ENCODE data around the gene SULF2.

DNA sequence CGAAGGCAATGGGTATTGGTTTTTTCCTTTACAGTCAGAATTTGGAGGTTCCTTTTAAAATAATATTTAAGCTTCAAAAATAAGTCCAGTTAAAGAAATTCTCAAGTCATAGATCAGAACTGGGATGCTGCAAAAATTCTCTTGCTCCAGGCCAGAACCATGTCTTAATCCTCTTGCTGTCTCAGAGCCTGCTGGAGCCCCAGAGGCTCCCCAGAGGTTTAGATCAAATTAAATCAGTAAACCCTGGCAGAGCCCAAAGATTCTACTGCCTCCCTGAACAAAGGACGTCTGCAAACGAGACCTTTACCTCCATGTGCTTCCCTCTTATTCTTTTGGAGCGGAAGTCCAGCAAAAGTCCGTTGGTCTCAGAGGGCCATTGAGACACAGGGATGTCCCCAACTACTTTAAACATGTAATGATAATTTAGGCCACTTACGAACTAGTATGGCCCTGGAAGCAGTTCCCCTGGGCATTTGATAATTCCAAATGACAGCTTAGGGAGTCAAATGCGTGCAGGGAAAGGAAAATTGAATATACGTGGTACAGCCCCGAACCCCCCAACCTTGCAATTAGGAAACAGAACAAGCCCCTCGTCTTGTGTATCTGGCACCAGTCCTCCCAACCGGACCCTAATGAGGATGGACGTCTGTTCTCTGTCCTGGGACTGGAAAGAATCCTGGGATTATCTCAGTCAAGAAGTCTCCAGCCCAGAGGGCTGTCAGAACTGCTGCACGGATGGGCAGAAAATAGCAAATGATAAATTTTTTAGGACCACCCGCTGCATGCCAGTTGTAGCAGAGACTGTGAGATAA, 31.5 kb downstream of the SULF2 start:
- TF ChIP-seq, protein P1, sequence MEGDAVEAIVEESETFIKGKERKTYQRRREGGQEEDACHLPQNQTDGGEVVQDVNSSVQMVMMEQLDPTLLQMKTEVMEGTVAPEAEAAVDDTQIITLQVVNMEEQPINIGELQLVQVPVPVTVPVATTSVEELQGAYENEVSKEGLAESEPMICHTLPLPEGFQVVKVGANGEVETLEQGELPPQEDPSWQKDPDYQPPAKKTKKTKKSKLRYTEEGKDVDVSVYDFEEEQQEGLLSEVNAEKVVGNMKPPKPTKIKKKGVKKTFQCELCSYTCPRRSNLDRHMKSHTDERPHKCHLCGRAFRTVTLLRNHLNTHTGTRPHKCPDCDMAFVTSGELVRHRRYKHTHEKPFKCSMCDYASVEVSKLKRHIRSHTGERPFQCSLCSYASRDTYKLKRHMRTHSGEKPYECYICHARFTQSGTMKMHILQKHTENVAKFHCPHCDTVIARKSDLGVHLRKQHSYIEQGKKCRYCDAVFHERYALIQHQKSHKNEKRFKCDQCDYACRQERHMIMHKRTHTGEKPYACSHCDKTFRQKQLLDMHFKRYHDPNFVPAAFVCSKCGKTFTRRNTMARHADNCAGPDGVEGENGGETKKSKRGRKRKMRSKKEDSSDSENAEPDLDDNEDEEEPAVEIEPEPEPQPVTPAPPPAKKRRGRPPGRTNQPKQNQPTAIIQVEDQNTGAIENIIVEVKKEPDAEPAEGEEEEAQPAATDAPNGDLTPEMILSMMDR (IDR thresholded peaks at IDR 0.05), result no peak
- no peak for TF ChIP-seq POLR2A (IDR thresholded peaks at IDR 0.05)

All from body of pancreas (tissue), 4 donors.